ENCODE data around the gene HS6ST1. TPM values are rescaled to one million over a fixed set of nuclear protein-coding genes. Genes with fewer than 3 reads are reported as not detected.
"Not testable (repeated sequence)": the region's sequence is repeated elsewhere in the genome, so short reads cannot be mapped to it uniquely, and the experiment has no call there.

The HS6ST1 gene
- total RNA-seq, 1 donor from 2014 or later, result 21.8 TPM

GRCh38 chr2:128322715-128323554, 4.3 kb upstream of the HS6ST1 start:
- DNase-seq (ENCODE audit: low spot score) (peak; percentile 49), ATAC-seq (no peak)

- DNase-seq (ENCODE audit: low spot score) (peak; percentile 87), ATAC-seq (peak; percentile 76)
Measured at GRCh38 chr2:128321784-128322714, 3.4 kb upstream of the HS6ST1 start.

GRCh38 chr2:128320906-128321771, 2.5 kb upstream of the HS6ST1 start:
- DNase-seq (ENCODE audit: low spot score), result peak; percentile 44
- no peak for ATAC-seq

- DNase-seq (ENCODE audit: low spot score), result no peak
Measured at GRCh38 chr2:128320192-128320905, 1.7 kb upstream of the HS6ST1 start.

GRCh38 chr2:128319631-128320191, 1.0 kb upstream of the HS6ST1 start:
- no peak for ATAC-seq
- peak; percentile 43 for DNase-seq (ENCODE audit: low spot score)

More at GRCh38 chr2:128320192-128320905, 1.7 kb upstream of the HS6ST1 start:
- ATAC-seq, result no peak

GRCh38 chr2:128318245-128318644, 423 bp downstream of the HS6ST1 start:
- not testable (repeated sequence) for ATAC-seq
- peak; percentile 45 for DNase-seq (ENCODE audit: low spot score)

- DNase-seq (ENCODE audit: low spot score), result not testable (repeated sequence)
Measured at GRCh38 chr2:128317899-128318225, 806 bp downstream of the HS6ST1 start.

GRCh38 chr2:128317181-128317898, 1.3 kb downstream of the HS6ST1 start:
- ATAC-seq (peak; percentile 13), DNase-seq (ENCODE audit: low spot score) (peak; percentile 63)

More at GRCh38 chr2:128317899-128318225, 806 bp downstream of the HS6ST1 start:
- ATAC-seq, result peak; percentile 15

GRCh38 chr2:128316777-128317180, 1.9 kb downstream of the HS6ST1 start:
- DNase-seq (ENCODE audit: low spot score), result peak; percentile 57
- ATAC-seq, result peak; percentile 49

GRCh38 chr2:128315829-128316776, 2.6 kb downstream of the HS6ST1 start:
- ATAC-seq (peak; percentile 0), DNase-seq (ENCODE audit: low spot score) (peak; percentile 45)

- ATAC-seq, result no peak
- peak; percentile 41 for DNase-seq (ENCODE audit: low spot score)
Measured at GRCh38 chr2:128315122-128315828, 3.4 kb downstream of the HS6ST1 start.

- ATAC-seq, result peak; percentile 36
- DNase-seq (ENCODE audit: low spot score), result peak; percentile 82
Measured at GRCh38 chr2:128314348-128315121, 4.1 kb downstream of the HS6ST1 start.

- ATAC-seq (no peak), DNase-seq (ENCODE audit: low spot score) (no peak)
Measured at GRCh38 chr2:128313931-128314347, 4.7 kb downstream of the HS6ST1 start.

- ATAC-seq, result no peak
- peak; percentile 36 for DNase-seq (ENCODE audit: low spot score)
Measured at GRCh38 chr2:128313091-128313836, 5.4 kb downstream of the HS6ST1 start.

- DNase-seq (ENCODE audit: low spot score), result no peak
- ATAC-seq, result no peak
Measured at GRCh38 chr2:128312411-128312810, 6.3 kb downstream of the HS6ST1 start.
